NCI-H526 treated with DMSO at 0.1 percent for 48 hours (cell line): ENCODE data around the gene ILDR2.
A peak's percentile ranks its signal among the peaks of the same experiment; 100 is the strongest.

Source experiments
- DNase-seq: peaks from one replicate; lab custom pipeline; 2025; lab: John Stamatoyannopoulos, UW

ILDR2 gene, protein sequence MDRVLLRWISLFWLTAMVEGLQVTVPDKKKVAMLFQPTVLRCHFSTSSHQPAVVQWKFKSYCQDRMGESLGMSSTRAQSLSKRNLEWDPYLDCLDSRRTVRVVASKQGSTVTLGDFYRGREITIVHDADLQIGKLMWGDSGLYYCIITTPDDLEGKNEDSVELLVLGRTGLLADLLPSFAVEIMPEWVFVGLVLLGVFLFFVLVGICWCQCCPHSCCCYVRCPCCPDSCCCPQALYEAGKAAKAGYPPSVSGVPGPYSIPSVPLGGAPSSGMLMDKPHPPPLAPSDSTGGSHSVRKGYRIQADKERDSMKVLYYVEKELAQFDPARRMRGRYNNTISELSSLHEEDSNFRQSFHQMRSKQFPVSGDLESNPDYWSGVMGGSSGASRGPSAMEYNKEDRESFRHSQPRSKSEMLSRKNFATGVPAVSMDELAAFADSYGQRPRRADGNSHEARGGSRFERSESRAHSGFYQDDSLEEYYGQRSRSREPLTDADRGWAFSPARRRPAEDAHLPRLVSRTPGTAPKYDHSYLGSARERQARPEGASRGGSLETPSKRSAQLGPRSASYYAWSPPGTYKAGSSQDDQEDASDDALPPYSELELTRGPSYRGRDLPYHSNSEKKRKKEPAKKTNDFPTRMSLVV

DNA sequence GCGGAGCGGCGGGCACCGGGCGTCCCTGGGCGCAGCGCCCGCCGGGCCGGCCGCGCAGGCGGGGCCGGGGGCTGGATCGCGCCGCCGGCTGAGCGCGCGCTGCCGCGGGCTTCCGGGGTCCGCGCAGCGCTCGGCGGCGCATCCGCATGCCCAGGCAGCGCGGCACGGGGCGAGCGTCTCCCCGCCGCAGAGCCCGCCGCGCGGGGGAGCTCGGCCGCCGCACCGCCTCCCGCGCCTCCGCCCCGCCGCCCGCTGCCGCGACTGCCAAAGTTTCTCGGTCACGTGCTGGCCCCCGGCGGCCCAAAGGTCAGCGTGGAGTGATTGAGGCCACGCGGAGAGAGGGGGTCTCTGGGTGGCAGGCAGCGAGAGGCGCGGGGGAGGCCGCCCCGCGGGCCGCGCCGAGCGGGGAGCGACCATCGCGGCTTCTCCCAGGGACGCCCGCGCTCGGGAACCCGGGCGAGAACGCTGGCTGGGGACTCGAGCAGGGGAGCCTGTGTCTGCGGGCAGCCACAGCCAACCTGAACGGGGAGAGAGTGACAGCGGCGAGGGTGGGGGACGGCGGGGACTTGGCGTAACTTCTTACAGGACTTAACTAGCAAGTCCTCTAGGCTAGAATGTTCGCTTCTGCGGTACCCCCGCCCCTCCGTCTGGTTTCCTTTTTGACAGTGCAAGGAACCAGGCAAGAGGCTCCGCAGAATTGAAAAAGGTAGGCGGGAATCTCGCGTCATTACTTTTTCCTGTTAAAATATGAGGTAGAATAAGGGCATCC is at the start of gene ILDR2:
ILDR2 (minus strand) TSS at position 180 of the 769 bp plus-strand sequence. CDS start 272 bp downstream, outside the sequence.
- peak; percentile 48 for DNase-seq

DNA sequence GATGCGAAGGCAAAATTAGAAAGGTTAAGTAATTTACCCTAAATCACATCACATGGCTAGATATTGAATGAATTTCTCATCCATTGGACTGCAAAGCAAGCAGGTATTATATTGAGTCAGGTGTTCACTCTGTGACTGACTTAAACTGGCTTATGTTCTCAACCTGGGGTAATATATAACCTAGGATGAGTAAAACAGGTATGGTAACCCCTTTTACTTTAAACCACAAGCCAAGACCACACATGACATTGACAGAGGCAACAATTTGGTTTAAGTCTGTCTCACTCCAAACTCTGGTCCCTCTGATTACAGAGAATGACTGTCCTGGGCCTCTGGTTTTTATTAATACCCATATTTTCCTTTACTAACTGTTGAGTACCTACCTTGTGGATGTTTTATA is 47.0 kb upstream of the ILDR2 start:
- DNase-seq = no peak

DNA sequence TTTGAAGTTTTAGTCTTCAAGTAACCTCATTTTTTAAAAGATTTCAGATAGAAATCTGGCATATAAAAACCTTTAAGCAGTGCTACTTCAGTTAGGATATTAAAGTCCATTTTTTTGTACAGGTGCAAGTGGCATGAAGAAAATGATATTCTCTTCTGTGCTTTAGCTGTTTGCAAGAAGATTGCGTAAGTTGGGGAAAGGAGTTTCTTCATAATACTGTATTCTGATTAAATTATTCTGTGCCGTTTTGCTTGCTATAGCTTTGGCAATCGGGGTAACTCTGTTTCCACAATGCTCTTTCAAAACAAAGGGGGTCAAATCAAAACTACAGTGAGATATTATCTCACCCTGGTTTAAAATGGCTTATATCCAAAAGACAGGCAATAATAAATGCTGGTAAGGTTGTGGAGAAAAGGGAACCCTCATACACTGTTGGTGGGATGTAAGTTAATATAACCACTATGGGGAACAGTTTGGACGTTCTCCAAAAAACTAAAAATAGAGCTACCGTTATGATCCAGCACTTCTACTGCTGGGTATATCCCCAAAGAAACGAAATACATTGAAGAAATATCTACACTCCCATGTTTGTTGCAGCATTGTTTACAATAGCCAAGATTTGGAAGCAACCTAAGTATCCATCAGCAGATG is 40.9 kb upstream of the ILDR2 start:
- no peak for DNase-seq

DNA sequence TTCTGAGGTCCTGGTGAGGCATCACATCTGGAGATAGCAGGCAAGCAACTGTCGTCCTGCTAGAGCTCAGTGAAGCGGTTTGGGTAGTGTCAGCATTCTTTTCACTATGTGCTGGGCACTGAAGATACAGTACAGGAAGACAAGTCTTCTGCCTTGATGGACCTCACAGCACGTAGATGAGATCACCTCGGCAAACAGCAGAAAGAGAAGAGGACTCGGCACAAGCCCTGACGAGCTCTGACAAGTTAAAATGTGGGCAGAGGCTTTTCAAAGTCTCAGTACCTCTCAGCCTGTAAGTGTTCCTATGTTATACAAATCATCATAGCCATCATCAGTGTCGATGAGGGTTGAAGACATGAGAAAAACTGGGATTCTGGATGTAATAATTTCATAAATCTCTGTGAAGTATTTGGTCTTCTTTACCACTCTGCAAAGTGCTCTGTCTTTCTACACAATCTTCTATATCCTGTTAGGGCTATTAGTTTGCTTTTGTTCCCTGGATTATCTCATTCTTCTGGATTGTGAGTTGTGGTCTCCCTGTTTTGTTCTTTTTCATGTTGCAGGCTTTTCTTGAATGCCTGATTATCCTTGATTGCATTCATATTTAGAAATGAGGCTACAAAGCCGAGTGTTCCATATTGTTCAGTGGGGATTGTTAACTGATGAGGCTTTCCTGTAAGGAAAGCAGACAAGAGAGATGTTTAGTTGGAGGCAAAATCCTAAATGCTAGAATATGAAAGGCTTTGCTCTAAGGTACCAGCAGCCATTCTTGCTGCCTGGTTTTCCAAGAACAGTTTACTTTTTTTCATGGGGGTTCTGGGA is 38.0 kb upstream of the ILDR2 start:
- no peak for DNase-seq

DNA sequence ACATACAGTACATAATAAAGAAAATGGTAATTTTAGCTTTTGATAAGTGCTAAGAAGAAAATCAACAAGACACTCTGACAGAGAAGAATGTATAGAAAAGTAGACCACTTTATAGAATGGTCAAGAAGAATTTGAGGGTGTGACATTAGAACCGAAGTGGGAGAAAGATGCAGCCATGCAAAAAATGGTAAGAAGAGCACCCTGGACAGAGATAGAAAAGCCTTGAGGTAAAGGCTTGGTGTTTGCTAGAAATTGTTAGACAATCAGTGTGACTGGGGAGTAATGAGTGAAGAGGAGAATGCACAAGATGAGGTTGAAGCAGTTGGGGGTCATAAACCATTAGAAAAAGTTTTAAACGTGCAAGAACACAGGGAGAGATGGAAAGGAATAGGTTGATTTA is 37.2 kb upstream of the ILDR2 start:
- no peak for DNase-seq

DNA sequence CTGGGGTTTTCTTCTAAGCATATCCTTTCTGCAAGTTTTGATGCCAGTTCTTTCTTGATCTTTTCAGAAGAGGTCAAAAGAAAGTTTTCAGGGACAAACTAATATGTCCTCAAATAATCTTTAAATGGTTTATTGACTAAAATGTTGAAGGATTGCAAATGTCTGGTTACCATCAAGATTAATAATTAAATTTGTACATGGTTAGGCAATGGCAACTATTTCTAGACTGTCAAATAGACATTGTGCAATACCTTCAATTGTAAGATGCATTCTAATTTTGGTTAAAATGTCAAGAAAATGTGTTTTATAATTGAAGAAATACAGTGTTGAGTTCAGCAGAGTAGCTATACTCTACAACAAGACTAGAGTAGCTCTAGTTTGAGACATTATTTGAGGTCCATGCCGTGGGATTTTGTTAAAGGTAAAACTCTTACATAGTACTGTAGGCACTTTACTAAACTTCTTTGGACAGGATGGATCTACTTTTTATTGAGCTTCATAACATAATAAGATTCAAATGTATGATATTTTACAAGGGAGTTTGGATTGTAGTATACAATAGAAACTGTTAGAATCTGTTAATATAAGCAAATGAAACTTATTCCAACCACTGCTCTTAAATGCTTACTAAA is 36.3 kb upstream of the ILDR2 start:
- no peak for DNase-seq

DNA sequence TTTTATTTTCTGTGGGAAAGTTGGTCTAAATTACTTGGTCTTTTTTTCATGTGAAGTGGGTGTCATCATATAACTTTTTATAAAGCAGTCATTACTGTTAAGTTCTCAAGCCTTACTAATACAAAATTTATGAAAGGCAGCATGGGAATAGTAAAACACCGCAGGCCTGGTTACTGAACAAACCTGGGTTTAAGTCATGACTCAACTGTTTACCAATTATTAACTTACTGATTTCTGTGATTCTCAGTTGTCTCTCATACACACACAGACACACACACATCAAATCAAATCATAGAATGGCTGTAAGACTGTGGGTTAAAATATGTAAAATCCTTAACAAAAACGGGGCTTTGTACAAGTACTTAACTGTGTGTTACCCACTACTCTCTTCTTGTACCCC is 28.4 kb upstream of the ILDR2 start:
- no peak for DNase-seq

DNA sequence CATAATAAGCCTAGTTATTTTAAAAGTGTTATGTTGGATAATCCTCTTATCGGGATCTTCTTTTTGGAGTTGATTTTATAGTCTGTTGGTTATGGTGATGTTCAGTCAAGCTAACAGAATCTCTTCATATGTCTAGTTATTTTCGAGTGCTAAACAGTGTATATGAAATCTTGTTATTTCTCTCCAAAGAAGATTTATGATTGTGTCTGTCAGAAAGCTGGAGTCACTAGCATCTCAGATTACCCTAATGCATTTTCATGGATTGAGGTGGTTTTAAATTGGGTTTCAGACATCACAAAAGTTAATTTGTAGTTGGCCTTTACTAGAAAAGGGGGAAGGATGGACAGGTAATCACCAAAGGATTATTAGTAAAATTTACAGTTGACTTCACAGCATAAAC is 27.0 kb upstream of the ILDR2 start:
- no peak for DNase-seq

DNA sequence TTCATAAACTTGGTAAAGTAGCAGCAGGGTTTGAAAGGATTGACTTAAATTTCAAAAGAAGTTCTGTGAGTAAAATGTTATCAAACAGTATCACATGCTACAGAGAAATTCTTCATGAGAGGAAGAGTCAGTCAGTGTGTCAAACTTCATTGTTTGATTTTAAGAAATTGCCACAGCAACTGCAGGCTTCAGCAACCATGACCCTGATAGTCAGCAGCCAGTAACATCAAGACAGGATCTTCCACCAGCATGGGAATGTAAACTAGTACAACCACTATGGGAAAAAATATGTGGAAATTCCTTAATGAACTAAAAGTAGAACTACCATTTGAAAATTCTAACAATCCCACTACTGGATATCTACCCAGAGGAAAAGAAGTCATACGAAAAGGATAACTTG is 25.2 kb upstream of the ILDR2 start:
- no peak for DNase-seq

DNA sequence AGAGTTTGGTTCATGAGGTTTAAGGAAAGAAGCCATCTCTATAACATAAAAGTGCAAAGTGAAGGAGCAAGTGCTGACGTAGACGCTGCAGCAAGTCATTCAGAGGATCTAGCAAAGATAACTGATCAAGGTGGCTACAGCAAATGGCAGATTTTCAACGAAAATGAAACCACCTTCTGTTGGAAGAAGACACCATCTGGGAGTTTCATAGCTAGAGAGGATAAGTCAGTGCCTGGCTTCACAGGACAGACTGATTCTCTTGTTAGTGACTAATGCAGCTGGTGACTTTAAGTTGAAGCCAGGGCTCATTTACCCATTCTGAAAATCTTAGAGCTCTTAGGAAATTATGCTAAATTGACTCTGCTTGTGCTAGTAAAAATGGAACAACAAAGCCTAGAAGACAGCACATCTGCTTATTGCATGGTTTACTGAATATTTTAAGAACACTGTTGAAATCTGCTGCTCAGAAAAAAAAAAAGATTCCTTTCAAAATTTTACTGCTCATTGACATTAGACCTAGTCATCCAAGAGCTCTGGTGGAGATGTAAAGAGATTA is 24.2 kb upstream of the ILDR2 start:
- DNase-seq = no peak

DNA sequence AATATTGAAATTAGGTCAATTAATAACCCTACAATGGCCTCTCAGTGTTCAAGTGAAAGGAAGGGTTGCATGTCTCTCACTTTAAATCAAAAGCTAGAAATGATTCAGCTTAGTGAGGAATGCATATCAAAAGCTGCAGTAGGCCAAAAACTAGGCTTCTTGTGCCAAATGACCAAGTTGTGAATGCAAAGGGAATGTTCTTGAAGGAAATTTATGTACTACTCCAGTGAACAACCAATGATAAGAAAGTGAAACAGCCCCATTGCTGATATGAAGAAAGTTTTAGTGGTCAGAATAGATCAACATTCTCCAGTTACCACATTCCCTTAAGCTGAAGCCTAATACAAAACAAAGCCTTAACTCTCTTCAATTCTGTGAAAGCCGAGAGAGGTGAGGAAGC is 23.7 kb upstream of the ILDR2 start:
- no peak for DNase-seq

DNA sequence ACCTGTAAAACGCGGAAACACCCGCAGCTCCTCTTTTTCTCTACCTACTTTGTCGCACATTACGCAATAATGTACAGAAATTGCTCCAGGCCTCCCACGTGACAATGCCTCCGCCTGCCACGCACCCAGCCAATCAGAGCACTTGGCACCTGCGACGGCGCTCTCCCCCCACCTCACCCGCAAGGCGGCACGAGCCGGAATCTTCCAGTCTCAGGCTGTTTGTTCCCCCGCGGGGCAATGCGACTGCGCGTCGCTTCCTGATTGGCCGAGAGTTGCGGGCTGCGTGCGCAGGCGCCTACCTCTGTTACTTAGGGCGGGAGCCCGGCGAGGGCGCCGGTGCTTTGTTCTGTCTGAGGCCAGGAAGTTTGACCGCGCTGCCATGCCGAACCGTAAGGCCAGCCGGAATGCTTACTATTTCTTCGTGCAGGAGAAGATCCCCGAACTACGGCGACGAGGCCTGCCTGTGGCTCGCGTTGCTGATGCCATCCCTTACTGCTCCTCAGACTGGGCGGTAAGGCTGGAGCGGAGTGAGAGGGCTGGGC is 13.7 kb upstream of the ILDR2 start, which contains the start of gene MAEL:
MAEL (plus strand) TSS at position 307 of the 542 bp plus-strand sequence; CDS start at position 380, 73 bp downstream.
- no peak for DNase-seq

DNA sequence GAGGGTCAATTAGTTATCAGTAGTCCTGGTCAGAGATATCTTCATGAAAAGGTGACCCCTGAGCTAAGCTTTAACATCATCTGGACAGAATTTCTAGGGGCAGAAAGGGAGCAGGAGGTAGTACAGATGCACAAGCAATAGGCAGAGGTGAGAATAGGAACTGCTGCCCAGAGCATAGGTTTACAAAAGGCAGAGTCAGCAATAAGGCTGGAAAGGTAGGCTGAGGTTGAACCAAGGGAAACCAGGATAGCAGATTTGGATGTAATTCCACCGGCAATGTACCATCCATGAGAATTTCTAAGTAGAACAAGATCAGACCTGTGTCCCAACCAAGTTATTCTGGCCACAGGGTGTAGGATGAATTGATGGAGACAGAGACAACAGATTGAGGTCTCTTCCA is 6.2 kb upstream of the ILDR2 start:
- DNase-seq = no peak

DNA sequence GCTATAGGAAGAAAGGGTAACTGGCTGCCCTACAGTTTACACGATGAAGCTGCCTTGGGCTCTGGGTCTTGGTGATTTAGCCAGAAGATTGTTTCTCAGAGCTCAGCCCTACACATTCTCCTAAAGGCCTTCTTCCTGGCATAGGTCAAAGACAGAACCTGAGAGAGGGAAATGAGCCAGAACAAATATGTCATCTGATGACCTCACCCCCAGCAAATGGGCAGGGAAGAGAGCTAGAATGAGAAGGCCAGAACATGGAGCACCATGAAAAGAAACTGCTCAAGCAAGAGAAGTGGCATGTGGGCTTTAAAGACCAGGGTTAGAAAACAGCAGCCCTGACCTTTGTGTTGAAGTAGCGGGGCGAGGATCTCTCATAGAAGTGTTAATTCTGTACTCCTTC is 5.5 kb upstream of the ILDR2 start:
- DNase-seq = no peak

DNA sequence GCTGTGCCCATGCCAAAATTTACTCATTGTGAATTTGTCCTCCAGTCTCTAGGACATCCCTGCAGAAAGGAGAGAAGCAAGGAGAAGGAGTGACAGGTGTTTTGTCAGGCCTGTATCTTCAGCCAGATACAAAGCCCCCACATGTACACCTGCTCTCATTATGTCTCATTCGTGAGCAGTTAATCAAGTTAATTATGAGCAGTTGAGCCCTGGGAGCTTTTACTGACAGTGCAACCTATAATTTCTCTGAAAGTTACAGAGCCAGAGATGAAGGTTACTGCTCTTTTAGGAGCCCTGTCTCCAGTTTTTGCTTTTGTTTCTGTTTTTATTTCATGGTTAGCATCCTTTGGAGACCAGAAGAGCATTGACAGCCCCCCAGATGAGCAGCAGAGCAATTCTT is 5.0 kb upstream of the ILDR2 start:
- DNase-seq = no peak

DNA sequence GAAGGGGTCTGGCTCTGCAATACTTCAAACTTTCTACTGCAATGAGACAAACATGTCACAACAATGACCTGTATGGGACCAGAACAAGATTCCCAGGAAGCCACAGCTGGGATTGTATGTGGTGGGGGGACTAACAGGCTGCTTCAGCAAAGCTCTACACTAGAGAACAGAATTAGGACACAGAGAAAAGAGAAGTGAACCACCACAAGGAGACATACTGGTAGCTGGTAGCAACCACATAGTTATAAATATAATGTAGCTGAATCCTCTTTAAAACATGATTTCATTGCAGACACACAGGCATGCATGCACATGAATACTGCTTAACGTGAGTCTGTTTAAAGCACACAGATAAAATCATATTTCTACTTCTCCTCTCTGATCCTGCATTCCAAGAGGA is 3.5 kb upstream of the ILDR2 start:
- no peak for DNase-seq

DNA sequence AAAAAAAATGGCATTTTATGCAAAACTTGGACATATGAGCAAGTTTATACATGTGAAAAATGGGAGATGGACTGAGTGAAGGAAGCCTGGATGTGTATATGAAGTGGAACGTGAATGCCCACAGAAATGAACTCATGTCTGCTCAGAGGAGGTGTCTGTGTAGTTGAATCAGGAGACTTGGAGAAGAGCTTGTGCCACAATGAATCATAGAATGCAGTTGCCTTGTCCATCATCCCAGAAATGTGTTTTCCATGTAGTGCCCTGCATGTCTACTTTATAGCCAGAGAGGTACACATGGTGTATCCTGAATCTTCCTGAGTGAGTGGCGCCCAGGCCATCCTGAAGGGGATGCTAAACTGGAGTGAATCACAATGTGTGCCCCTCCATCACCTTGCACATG is 2.6 kb upstream of the ILDR2 start:
- DNase-seq = no peak

DNA sequence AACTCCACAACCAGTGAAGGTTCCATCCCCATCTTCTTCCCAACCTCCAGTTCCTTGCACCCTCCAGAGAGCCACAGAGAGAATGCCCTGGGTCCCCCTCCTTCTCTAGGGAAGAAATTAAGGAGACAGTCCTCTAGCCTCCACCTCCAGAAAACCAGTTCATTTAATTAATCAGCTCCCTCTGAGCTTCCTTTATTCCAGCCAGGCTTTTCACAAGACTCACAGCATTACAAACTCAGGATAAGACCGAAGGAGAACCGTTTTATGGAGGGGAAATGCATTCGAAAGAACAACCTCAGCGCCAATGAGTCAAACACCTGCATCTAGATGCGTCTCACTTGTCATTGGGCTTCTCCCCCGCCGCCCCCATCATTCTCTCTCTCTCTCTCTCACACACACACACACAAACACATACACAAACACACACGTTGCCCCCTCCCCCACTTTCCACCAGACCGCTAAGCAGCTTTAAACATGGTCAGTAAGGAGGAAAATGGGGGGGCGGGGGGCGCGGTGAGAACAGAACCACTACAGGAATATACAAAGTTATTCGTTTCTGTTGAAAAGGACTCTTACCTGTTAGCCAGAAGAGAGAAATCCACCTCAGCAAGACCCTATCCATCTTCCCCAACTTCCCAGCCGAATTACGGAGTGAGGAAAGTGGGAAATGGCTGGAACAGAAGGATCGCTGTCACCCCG is 544 bp downstream of the ILDR2 start:
- DNase-seq = peak; percentile 36

DNA sequence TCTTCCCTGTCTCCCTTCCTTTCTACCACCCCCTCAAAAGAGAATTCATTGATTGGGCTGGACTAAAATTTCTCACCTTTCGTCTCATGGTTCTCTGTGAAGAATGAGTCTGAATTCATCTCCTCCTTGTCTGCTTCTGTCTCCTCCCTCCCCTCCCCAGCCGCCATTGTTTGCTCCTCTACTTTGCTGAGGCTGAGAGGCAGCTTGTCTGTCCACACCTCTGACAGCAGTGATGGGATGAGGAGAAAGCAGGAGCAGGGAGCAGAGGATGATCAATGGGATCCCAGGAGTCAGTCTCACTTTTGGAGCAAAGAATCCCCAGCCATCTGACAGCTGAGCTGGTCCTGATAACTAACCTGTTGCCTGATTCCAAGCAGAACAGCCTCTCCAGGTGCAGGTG is 2.5 kb downstream of the ILDR2 start:
- DNase-seq = no peak

DNA sequence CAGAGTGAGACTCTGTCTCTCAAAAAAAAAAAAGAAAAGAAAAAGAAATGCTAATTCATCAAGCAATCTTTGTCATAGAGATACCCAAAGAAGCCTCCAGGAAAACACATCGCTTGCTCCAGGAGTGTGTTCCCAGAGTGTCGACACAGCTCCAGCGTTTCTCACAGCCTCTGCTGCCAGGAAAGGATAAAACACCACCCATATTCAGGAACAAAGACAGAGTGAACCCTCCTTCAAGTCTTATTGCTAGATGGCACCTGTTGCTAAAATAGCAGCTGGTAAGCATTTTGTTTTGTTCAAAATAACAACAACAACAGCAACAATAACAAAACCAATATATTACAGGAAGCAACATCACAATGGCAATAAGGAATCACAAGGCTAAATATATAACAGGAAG is 3.1 kb downstream of the ILDR2 start:
- no peak for DNase-seq
